HG03196 (cell line): ENCODE data around the gene TMEM54.

Experiments used
- ATAC-seq: cut with Tn5 transposase; IDR thresholded peaks from one replicate; pipeline ENCODE4 v1.9.1; 2021; ENCODE audit not compliant: unreplicated experiment

Gene TMEM54

DNA sequence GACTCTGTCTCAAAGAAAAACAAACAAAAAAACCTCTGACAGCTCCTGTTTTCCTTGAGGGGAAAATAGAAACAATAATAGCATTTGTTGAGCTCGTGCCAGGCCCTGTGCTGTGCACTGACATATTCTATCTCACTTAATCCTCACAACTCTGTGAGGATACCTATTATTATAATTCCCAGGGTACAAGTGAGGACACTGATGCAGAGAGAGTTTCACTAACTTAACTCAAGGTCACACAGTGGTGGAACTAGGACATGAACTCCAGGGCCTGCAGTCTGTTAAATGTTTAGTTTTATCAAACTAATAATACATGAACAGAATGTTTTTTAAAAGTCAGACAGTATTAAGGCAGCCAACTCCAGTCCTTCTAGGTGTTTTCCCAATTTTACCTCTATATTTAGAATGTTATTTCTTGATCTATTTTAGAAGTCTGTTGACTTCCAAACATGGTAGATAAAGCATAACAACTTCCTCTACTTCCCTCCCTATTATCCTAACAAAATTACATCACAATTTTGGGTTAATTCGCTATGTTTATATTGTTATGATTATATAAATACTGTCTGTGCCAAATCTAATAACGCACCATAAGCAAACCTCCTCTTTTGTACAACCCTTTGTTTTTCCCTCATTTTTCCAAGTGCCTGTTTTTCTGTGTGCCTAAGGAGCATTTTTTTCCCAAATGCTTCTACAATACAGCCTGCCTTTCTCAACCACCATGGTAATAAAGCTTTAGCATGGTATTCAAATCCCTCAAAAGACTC is 35.4 kb downstream of the TMEM54 start:
- no peak for ATAC-seq

DNA sequence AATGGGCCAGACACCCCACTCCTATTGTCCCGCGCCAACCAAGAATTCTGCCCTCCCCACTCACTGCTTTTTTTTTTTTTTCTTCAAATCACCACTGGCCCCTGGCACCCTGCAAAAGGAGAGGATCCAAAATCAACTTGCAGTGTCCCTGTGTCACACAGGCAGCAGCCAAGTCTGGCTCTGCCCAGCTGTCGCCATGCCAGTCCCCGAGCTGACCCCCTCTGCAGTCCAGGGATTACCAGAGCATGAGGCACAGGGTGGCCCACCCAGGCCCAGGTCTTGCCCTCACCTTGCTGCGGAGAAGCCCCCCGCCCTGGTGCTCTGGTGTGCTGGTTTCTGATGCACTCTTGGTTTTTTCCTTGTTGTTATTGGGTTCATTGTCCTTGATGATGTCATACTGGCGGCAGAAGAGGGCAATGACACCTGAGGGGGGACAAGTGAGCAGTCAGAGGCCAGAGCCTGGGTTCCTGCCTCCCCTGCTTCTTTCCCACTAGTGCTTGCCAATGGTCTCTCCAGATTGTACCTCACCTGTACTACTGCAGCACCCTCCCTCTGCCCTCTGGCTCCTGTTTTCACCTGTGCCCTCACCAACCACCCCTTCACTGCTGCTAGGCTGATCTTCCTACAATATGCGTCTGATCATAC is 36.7 kb downstream of the TMEM54 start:
- ATAC-seq: no peak

DNA sequence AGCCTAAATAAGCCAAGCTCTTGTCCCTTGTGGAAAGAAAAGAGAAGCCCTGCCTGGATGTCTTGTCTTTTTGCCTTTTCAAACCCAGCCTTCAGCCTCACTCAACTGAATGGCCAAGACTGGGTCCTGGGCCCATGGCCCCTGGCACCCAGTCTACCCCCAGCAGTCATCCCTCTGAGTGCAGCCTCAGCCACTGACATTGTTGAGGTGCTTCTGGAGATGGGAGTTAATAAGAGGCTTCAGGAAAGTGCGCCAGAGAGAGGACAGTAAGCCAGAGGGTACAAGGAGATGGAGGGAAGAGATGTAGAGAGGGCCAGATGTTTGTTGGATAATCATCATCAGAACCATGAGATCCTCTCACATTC is 37.3 kb downstream of the TMEM54 start:
- ATAC-seq: no peak

DNA sequence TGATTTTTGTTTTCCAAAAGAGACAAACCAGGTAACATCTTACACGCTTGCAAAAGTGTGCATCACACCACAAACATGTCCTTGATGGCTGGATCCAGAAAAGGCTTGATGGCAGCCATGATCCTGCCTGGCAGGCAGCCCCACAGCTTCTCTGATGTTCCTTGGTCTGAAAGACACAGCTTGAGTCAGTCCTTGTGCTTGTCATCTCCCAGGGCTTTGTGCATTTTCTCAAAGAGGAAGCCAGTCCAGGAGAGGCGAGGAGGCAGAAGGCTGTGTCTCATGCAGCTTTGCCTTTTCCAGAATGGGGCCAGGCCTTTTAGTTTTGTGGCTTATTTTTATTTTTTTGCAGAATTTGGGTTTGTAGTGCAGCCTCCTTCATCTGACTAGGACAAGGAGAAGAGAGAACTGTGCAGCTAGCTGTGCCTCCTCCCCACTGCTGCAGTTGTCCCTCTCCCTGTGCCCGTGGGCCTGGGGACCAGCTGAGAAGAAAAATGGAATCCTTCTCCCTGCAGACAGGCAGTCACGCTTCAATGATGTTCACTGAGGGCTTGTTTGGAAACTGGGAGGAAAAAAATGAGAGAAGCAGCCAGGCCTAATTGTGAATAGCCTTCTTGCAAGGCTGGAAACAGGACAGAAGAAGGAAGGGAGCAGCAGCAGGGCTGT is 37.8 kb downstream of the TMEM54 start:
- no peak for ATAC-seq

DNA sequence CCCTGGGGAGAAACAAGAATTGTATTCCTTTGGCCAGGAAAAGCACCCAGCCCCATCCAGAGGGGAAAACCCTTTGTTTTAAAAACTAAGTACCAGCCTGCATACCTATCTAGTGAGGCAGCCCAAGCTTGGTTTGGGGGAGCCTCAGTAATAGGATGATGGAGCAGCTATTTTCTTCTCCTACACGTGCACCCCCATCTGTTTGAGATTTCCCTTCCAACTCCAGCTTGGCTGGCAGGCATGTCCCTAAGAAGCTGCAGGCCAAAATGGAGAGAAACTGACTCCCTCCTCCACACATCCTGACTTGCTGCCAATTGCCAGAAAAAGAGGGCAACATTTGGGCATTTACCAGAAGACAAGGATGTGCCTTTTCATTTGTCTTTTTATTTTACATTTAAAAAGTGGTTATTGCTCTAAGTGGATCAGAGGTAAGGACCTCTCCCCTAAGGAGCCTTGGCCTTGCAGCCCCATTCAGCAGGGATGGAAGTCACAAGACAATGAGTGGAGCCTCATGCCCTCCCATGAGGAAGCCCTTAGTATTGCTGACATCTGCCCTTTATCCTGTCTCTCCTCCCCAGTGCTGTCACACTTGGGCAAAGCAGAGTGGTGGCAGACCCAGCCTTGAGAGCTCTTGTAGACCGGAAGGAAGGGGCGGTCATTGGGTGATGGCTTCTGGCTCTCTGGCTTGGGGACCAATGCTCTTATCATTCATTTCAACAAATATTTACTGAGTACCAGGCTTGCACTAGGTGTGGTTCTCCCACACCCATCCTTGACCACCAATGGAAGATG is 39.1 kb downstream of the TMEM54 start:
- no peak for ATAC-seq

DNA sequence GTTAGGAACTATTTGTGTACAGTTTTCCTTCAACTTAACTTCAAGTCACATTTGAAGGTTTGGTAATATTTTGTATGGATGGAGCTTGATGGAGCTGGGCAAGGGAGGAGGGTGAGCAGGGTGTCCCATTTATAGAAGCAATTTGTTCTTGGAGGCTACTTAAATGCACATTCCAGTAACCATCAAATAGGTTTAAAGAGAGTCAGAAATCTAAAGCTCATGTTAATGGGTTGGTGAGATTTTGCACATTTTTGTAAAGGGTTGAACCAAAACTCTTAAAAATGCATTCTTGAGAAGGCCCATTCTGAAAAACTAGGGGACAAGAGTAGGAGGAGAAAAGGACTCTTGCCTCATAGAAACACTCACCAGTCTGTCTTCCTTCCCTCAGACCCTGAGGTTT is 40.6 kb downstream of the TMEM54 start:
- no peak for ATAC-seq

DNA sequence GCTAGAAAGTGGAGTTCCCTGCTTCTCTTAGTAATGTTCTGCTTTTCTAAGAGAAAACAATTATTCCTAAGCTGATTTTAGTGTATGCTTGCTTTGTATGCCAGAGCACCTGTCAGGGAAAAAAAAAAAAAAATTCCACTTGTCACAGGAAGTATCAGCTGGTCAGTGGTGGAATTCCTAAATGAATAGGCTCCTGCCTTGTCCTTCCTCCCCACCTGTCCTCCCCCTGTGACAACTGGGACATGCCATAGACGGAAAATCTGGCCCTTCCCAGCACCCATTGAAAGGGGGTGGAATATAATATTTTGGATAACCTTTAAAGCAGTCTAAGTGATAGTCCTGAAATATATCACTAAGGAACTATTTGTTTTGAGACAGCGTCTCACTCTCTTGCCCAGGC is 41.3 kb downstream of the TMEM54 start:
- ATAC-seq: no peak

DNA sequence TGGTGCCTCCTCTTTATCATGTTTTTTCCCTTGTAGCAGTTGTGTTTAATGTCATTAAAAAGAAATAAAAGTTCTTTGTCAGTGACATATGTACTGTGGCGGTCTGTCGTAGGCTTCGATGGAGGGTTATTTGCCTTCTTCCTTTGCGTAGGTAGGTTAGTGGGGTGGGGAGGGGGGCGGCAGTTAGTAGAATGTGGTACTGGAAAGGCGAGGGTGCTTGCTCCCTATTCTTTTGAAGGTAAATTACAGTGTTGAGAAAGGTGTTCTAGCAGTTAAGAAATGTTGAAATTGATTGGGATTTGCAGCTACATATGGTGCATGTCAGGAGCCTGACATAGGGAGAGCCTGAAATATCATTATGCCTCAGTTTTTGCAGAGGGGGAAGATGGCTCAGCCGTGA is 42.4 kb downstream of the TMEM54 start:
- ATAC-seq: no peak

DNA sequence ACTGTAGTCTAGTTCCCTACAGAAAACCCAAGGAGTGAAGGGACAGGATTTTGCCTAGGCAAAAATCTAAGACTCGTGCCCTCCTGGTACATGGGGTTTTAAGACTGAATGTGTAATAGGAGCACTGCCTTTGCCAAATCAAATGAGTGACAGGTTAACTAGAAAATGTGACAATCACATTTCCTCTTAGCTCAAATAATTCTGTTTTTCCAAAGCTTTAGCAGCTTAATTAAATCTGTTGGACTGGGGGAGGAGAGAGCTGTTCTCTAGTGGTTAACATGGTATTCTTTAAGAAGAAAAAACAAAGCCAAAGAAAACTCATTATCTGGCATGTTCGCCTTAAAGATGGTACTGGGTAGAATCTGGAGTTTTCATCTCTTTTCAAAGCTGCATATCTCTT is 43.1 kb downstream of the TMEM54 start:
- no peak for ATAC-seq

DNA sequence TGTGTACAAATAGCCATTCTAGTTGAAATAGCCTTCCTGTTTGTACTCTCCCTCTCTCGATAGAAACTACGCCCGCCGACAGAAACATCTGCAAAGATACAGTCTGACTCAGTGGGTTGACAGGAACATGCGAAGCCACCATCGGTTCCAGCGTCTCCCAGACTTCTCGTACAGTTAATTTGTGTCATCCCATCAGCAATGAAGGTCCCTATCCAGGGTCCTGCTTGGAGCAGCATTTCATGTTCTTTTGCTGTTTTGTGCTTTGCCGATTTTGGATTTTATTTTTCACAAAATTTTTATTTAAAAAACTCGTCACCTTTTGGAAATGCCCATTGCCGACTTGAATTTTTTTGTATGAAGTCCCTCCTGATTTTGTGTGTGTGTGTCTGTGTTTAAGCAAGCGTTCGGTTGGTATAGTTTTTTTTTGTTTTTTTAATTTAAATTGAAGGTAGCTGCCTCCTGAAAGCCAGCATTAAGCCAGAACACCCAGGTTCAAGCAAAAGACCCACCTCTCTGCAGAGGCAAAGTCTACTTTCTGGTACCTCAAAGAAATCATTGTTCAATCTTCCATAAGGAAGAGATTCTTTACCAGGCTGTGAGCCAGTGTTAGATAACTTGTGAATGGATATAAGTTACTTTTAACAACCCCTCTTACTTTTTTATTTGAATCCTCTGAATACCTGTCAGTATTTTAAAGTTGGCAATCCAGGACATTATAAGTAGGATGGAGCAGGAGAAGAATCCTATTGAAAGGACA is 45.1 kb downstream of the TMEM54 start:
- no peak for ATAC-seq

DNA sequence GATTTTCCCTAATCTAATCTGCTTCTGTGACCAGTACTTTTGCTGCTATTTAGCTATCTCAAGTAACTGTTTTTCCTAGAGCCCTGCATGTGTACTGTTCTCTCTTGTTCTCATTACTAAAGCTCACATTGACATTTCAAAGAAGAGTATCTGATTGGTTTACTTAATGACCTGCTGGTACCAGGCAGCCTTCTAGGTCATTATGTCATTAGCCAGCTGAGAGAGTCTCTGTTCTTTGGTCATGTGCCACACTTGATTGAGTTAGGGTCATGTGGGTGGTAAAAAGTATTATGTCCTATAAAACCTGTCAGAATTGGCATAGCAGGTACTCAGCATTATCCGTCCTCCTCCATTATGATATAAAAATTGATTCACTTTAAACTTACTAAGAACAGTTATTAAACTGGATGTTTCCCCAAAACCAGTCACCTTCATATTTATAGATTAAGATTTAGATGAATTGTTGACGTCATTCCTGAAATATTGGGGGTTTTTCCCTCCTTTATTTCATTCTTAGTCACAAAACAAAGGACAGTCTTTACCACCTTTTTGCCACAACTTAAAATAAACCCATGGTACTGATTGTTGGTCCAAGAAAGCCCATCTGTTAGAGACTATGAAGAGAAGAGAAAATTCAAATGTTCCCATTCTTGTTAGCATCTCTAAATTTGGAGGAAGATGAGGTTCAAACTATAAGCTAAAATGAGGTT is 52.7 kb downstream of the TMEM54 start:
- no peak for ATAC-seq
